Measurements from ENCODE around the gene NKTR.

The NKTR gene

GRCh38 chr3:42683875-42684598 is 83.6 kb downstream of the NKTR start:
- Histone ChIP-seq H3K27me3 (replicated peaks; ENCODE audit: control insufficient read depth, insufficient read depth, low read length) (no peaks in the 10 kb centered on the region), H3K36me3 (ENCODE audit: control insufficient read depth, insufficient read depth, low read length) (no peaks in the 10 kb centered on the region), H3K4me3 (replicated peaks; ENCODE audit: low read depth, low read length) (no peak overlapping the region)
- no peak for TF ChIP-seq CTCF (IDR thresholded peaks at IDR 0.05; ENCODE audit: insufficient read depth, low read length, poor library complexity, severe bottlenecking)
- no peak for DNase-seq (ENCODE audit: extremely low read depth, insufficient read length)

- no peak overlapping the region for H3K4me3 ChIP-seq (replicated peaks; ENCODE audit: low read depth, low read length)
- no peaks in the 10 kb centered on the region for H3K27me3 ChIP-seq (replicated peaks; ENCODE audit: control insufficient read depth, insufficient read depth, low read length)
- no peak for TF ChIP-seq CTCF (IDR thresholded peaks at IDR 0.05; ENCODE audit: insufficient read depth, low read length, poor library complexity, severe bottlenecking)
- DNase-seq (ENCODE audit: extremely low read depth, insufficient read length), result no peak
- H3K36me3 ChIP-seq (ENCODE audit: control insufficient read depth, insufficient read depth, low read length), result no peaks in the 10 kb centered on the region
Measured at GRCh38 chr3:42684632-42685362, 84.3 kb downstream of the NKTR start.

GRCh38 chr3:42685363-42685881 is 84.9 kb downstream of the NKTR start, which contains the start of gene KLHL40:
Gene KLHL40, plus strand, starts transcription at chr3:42685537. Its CDS starts 82 bp downstream, at chr3:42685619.
- Histone ChIP-seq H3K4me3 (replicated peaks; ENCODE audit: low read depth, low read length) (no peak within 1 kb of the TSS), H3K27me3 (replicated peaks; ENCODE audit: control insufficient read depth, insufficient read depth, low read length) (no peaks in the 10 kb centered on the region), H3K36me3 (ENCODE audit: control insufficient read depth, insufficient read depth, low read length) (no peaks in the 10 kb centered on the region)
- DNase-seq (ENCODE audit: extremely low read depth, insufficient read length), result no peak
- no peak for TF ChIP-seq CTCF (IDR thresholded peaks at IDR 0.05; ENCODE audit: insufficient read depth, low read length, poor library complexity, severe bottlenecking)

GRCh38 chr3:42685891-42686820 is 85.7 kb downstream of the NKTR start:
- no peak for TF ChIP-seq CTCF (IDR thresholded peaks at IDR 0.05; ENCODE audit: insufficient read depth, low read length, poor library complexity, severe bottlenecking)
- H3K27me3 ChIP-seq (replicated peaks; ENCODE audit: control insufficient read depth, insufficient read depth, low read length), result no peaks in the 10 kb centered on the region
- no peak overlapping the region for H3K4me3 ChIP-seq (replicated peaks; ENCODE audit: low read depth, low read length)
- no peaks in the 10 kb centered on the region for H3K36me3 ChIP-seq (ENCODE audit: control insufficient read depth, insufficient read depth, low read length)
- no peak for DNase-seq (ENCODE audit: extremely low read depth, insufficient read length)

GRCh38 chr3:42686832-42687650 is 86.6 kb downstream of the NKTR start:
- Histone ChIP-seq H3K36me3 (ENCODE audit: control insufficient read depth, insufficient read depth, low read length) (no peaks in the 10 kb centered on the region), H3K27me3 (replicated peaks; ENCODE audit: control insufficient read depth, insufficient read depth, low read length) (no peaks in the 10 kb centered on the region), H3K4me3 (replicated peaks; ENCODE audit: low read depth, low read length) (no peak overlapping the region)
- no peak for TF ChIP-seq CTCF (IDR thresholded peaks at IDR 0.05; ENCODE audit: insufficient read depth, low read length, poor library complexity, severe bottlenecking)
- DNase-seq (ENCODE audit: extremely low read depth, insufficient read length), result no peak
